Mucosa of descending colon (tissue), 3 donors: Measurements from ENCODE around the gene LSM14B. TPM values are rescaled to one million over a fixed set of nuclear protein-coding genes. Genes with fewer than 3 reads are reported as not detected.

ENCODE experiments used
- ATAC-seq: fragments of 200-7000 bp; cut with Tn5 transposase; one replicate; pipeline ENCODE4 v1.9.1; 2020; ENCODE audit warnings: mild to moderate bottlenecking, moderate library complexity
- DNase-seq, 3 donors: peaks; one replicate each; pipeline ENCODE4 v3.0.0-alpha.2; 2020
- H3K36me3 ChIP-seq: fragments of 200-600 bp; one replicate; pipeline ENCODE4 v1.8.0; 2021; ENCODE audit warnings: low read depth, mild to moderate bottlenecking
- H3K4me1 ChIP-seq: fragments of 200-600 bp; one replicate; pipeline ENCODE4 v1.8.0; 2021; ENCODE audit warnings: low read depth, mild to moderate bottlenecking
- H3K4me3 ChIP-seq: fragments of 200-600 bp; one replicate; pipeline ENCODE4 v1.8.0; 2021; ENCODE audit warnings: mild to moderate bottlenecking
- H3K9me3 ChIP-seq: fragments of 200-600 bp; one replicate; pipeline ENCODE4 v1.8.0; 2021; ENCODE audit warnings: mild to moderate bottlenecking
- CTCF ChIP-seq: fragments of 200-600 bp; IDR thresholded peaks from one replicate; pipeline ENCODE4 v1.8.0; 2022; ENCODE audit warnings: antibody characterized with exemption, mild to moderate bottlenecking
- intact Hi-C, 2 donors: fragments of 100-400 bp; cut with DNase I in 1 of 2; cut with micrococcal nuclease in 1 of 2; formaldehyde crosslinking; loops; one replicate each; pipeline versions ENCODE4 v1.11.0 to v1.11.1; 2022; cut with DNase I, micrococcal nuclease
- total RNA-seq, 3 donors: library from RNA; stranded (reverse); fragmentation: NEBNext Ultra II Directional in 2 of 3; extraction: Animal tissue kit (Norgen Biotek cat#: 25700) in 2 of 3; gene quantifications; one replicate each; pipeline versions ENCODE4 v1.2.1 to v1.2.4, GENCODE V29; 2021 to 2023
- donor health status: DM: no; HTN: no; CAD: no; lungs with moderate emphysema.
- donor health status: DM: no; HTN: no; CAD: no.
- donor health status: DM: no; HTN: yes; CAD: no.

The LSM14B gene
- total RNA-seq, 3 donors from 2014 or later: 33.5 to 49.1 (median 36.1) TPM

- H3K4me3 ChIP-seq: no peak overlapping the region
- H3K4me1 ChIP-seq: no peaks in the 10 kb centered on the region
- H3K36me3 ChIP-seq: no peaks in the 10 kb centered on the region
- DNase-seq (no peak), ATAC-seq (no peak)
- intact Hi-C loops: no loop called here
- no peak for TF ChIP-seq CTCF
- H3K9me3 ChIP-seq: no peaks in the 10 kb centered on the region
Measured at GRCh38 chr20:62085206-62085605, 37.1 kb upstream of the LSM14B start.

GRCh38 chr20:62087227-62087626 lies 35.0 kb upstream of the LSM14B start:
- Histone ChIP-seq H3K4me1 (no peaks in the 10 kb centered on the region), H3K36me3 (no peaks in the 10 kb centered on the region), H3K9me3 (no peaks in the 10 kb centered on the region), H3K4me3 (no peak overlapping the region)
- no peak for DNase-seq
- intact Hi-C loops: no loop called here
- no peak for ATAC-seq
- no peak for TF ChIP-seq CTCF

- no peak for TF ChIP-seq CTCF
- Histone ChIP-seq H3K4me3 (no peak overlapping the region), H3K4me1 (no peaks in the 10 kb centered on the region), H3K36me3 (no peaks in the 10 kb centered on the region), H3K9me3 (no peaks in the 10 kb centered on the region)
- ATAC-seq (no peak), DNase-seq (no peak)
- intact Hi-C loops: no loop called here
Measured at GRCh38 chr20:62087632-62088031, 34.6 kb upstream of the LSM14B start.

GRCh38 chr20:62088258-62089127 lies 33.8 kb upstream of the LSM14B start:
- no peaks in the 10 kb centered on the region for H3K9me3 ChIP-seq
- DNase-seq: no peak
- H3K4me3 ChIP-seq: no peak overlapping the region
- peak; percentile 88 for ATAC-seq
- TF ChIP-seq CTCF: no peak
- H3K36me3 ChIP-seq: no peaks in the 10 kb centered on the region
- intact Hi-C loops: no loop called here
- no peaks in the 10 kb centered on the region for H3K4me1 ChIP-seq

GRCh38 chr20:62089393-62089792 lies 32.9 kb upstream of the LSM14B start:
- H3K9me3 ChIP-seq: no peaks in the 10 kb centered on the region
- ATAC-seq: no peak
- TF ChIP-seq CTCF: no peak
- no peaks in the 10 kb centered on the region for H3K36me3 ChIP-seq
- DNase-seq: no peak
- intact Hi-C loops: no loop called here
- H3K4me3 ChIP-seq: no peak overlapping the region
- H3K4me1 ChIP-seq: no peaks in the 10 kb centered on the region
